ENCODE results near the gene PPIP5K2. TPM values are rescaled to one million over a fixed set of nuclear protein-coding genes. Genes with fewer than 3 reads are reported as not detected.
"Not testable (repeated sequence)": the region's sequence is repeated elsewhere in the genome, so short reads cannot be mapped to it uniquely, and the experiment has no call there.

Gene PPIP5K2
- total RNA-seq, 1 donor from 2014 or later, result 20.3 TPM

DNA sequence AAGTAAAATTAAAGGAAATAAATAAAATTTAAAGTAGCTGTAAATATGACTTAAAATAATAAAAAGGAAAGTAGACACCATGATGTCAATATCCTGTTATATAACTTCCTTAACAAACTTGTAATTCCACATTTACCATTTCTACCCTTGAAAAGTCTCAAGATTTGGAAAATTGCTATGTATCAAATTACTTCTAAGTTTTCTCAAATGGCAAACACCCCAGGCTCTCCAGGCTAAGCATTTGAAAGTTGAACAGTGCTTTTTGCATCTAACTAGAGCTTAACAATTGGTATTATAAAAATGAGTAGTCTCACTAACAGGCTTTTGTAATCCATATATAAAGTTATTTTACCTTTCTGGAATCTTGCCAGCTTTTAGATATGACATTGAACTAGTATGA, 97.0 kb downstream of the PPIP5K2 start:
- no peak overlapping the region for H3K4me3 ChIP-seq (ENCODE audit: low read depth, low read length)
- TF ChIP-seq, protein P1, sequence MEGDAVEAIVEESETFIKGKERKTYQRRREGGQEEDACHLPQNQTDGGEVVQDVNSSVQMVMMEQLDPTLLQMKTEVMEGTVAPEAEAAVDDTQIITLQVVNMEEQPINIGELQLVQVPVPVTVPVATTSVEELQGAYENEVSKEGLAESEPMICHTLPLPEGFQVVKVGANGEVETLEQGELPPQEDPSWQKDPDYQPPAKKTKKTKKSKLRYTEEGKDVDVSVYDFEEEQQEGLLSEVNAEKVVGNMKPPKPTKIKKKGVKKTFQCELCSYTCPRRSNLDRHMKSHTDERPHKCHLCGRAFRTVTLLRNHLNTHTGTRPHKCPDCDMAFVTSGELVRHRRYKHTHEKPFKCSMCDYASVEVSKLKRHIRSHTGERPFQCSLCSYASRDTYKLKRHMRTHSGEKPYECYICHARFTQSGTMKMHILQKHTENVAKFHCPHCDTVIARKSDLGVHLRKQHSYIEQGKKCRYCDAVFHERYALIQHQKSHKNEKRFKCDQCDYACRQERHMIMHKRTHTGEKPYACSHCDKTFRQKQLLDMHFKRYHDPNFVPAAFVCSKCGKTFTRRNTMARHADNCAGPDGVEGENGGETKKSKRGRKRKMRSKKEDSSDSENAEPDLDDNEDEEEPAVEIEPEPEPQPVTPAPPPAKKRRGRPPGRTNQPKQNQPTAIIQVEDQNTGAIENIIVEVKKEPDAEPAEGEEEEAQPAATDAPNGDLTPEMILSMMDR (IDR thresholded peaks at IDR 0.05; ENCODE audit: insufficient read depth, low read length, severe bottlenecking), result no peak
- H3K36me3 ChIP-seq (ENCODE audit: control insufficient read depth, insufficient read depth, low read length), result no peaks in the 10 kb centered on the region
- no peaks in the 10 kb centered on the region for H3K27me3 ChIP-seq (ENCODE audit: control insufficient read depth, insufficient read depth, low read length)
- FAIRE-seq (no peak), DNase-seq (ENCODE audit: low read depth) (no peak)

DNA sequence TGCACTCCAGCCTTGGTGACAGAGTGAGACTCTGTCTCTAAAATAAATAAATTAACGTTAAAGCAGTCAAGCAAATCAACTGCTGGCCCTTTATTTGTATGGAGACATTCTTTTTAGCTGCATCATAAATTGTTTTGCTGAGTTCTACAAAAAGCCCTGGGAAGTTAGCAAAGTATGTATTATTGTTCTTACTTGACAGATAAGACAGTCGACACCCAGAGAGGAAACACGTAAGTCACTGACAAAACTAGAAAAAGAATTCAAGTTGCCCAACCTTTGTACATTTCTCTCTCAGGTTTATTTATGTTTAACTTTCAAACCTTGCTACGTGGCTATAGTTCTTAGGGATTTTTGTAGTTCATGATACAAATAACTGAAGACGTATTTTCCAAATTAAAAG, 98.1 kb downstream of the PPIP5K2 start:
- TF ChIP-seq, protein P1 (IDR thresholded peaks at IDR 0.05; ENCODE audit: insufficient read depth, low read length, severe bottlenecking), result no peak
- Histone ChIP-seq H3K4me3 (ENCODE audit: low read depth, low read length) (no peak overlapping the region), H3K36me3 (ENCODE audit: control insufficient read depth, insufficient read depth, low read length) (no peaks in the 10 kb centered on the region), H3K27me3 (ENCODE audit: control insufficient read depth, insufficient read depth, low read length) (no peaks in the 10 kb centered on the region)
- peak; percentile 73 for DNase-seq (ENCODE audit: low read depth)
- no peak for FAIRE-seq

DNA sequence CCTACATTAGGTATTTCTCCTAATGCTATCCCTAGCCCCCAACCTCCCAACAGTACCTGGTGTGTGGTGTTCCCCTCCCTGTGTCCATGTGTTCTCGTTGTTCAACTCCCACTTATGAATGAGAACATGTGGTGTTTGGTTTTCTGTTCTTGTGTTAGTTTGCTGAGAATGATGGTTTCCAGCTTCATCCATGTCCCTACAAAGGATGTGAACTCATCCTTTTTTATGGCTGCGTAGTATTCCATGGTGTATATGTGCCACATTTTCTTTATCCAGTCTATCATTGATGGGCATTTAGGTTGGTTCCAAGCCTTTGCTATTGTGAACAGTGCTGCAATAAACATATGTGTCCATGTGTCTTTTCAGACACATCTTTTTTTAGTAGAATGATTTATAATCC, 99.0 kb downstream of the PPIP5K2 start:
- not testable (repeated sequence) for DNase-seq (ENCODE audit: low read depth); H3K27me3 ChIP-seq (ENCODE audit: control insufficient read depth, insufficient read depth, low read length); H3K4me3 ChIP-seq (ENCODE audit: low read depth, low read length); FAIRE-seq; H3K36me3 ChIP-seq (ENCODE audit: control insufficient read depth, insufficient read depth, low read length)

DNA sequence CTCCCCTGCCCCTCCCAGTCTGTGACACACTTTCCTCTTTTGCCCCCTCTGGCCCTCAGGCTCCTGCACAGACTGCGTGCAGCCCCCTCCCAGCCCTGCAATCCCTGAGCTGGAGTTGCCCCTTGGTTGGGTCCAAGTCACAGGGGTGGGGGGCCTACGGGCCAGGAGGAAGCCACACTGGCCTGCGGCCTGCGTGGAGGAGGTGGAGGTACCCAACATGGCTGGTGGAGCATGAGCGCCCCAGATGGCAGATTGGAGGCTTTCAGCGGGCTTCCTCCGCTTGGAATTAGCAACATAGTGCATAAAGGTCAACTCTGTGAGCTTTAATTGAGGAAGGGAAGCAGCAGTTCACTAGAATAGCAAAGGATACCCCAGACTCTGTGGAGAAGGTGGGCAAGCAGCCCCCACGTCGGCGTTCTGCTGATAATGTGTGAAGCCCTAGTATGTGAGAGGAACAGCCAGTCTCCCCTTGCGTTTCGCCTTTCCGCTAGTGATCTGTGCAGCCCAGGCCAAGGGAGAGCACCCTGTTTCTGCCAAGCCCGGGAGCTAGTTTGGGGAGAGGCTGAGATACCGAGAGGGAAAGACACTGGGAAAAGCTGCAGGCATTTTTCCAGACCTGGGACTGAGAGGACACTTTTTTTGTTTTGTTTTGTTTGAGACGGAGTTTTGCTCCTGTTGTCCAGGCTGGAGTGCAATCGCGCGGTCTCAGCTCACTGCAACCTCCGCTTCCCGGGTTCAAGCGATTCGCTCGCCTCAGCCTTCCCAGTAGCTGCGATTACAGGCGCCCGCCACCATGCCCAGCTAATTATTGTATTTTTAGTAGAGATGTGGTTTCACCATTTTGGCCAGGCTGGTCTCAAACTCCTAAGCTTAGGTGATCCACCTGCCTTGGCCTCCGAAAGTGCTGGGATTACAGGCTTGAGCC, 103.2 kb downstream of the PPIP5K2 start:
- Histone ChIP-seq H3K4me3 (ENCODE audit: low read depth, low read length) (no peak overlapping the region), H3K27me3 (ENCODE audit: control insufficient read depth, insufficient read depth, low read length) (no peaks in the 10 kb centered on the region), H3K36me3 (ENCODE audit: control insufficient read depth, insufficient read depth, low read length) (no peaks in the 10 kb centered on the region)
- FAIRE-seq (no peak), DNase-seq (ENCODE audit: low read depth) (no peak)
- TF ChIP-seq, protein P1 (IDR thresholded peaks at IDR 0.05; ENCODE audit: insufficient read depth, low read length, severe bottlenecking), result no peak

DNA sequence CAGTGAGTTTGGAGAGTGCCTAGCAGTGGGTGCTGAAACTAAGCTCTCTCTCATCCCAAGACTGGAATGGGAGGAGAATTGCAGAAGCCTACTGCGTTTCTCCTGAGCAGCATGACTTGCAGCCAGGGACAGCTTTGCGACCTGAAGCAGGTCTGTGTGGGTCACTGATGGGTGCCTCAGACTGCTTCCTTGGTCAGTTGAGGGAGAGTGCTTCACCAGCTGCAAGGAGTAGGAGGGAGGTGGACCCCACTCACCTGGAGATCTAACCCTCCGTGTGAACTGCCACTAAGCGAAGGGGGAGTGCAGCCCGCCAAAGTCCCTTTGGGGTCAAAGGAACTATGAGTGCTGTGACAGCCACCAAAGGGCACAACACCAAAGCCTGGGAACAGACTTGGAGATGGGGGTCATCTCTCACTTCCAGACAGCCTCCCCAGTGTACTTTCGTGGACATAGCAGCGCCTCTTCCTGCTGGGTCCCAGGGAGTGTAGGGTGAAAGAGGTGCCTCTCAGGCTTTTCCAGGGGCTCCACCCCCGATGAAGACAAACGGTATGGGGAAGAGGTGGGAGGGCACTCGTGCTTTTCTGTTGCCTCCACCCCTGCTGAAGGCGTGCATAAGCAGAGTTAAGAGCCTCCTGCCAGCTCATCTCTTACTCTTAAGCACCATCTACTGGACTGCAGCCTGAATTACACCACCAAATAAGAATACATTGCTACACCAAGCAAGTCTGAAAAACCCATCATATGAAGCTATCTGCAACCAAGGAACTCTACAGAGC, 104.2 kb downstream of the PPIP5K2 start:
- peak; percentile 68 for DNase-seq (ENCODE audit: low read depth)
- TF ChIP-seq, protein P1 (IDR thresholded peaks at IDR 0.05; ENCODE audit: insufficient read depth, low read length, severe bottlenecking), result peak; percentile 76
- FAIRE-seq, result peak; percentile 94
- Histone ChIP-seq H3K36me3 (ENCODE audit: control insufficient read depth, insufficient read depth, low read length) (no peaks in the 10 kb centered on the region), H3K27me3 (ENCODE audit: control insufficient read depth, insufficient read depth, low read length) (no peaks in the 10 kb centered on the region), H3K4me3 (ENCODE audit: low read depth, low read length) (no peak overlapping the region)

DNA sequence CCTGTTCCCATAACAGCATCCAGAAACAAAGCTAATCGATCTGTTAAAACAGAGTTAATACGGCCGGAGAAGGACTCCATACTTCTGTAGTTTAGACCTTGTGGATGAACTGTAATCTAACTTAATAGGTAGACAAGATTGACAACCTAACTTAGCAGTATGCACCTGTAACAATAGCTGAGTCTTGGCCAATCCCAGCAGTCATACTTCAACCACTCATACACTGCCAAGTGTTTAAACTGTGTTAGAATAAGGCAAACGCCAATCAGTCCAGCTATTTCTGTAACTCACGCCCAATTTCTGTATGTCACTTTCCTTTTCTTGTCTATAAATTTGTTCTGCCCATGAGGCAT, 104.8 kb downstream of the PPIP5K2 start:
- no peaks in the 10 kb centered on the region for H3K27me3 ChIP-seq (ENCODE audit: control insufficient read depth, insufficient read depth, low read length)
- TF ChIP-seq, protein P1 (IDR thresholded peaks at IDR 0.05; ENCODE audit: insufficient read depth, low read length, severe bottlenecking), result no peak
- H3K4me3 ChIP-seq (ENCODE audit: low read depth, low read length), result no peak overlapping the region
- H3K36me3 ChIP-seq (ENCODE audit: control insufficient read depth, insufficient read depth, low read length), result no peaks in the 10 kb centered on the region
- DNase-seq (ENCODE audit: low read depth) (no peak), FAIRE-seq (no peak)
